HepG2 (cell line): ENCODE data around the gene ALDH2. TPM values are rescaled to one million over a fixed set of nuclear protein-coding genes. Genes with fewer than 3 reads are reported as not detected.

Experiments used
- ERF ChIP-seq: IDR thresholded peaks from 2 replicates; pipeline ENCODE4 v1.6.1; 2018; ENCODE audit warnings: missing biosample characterization, missing genetic modification reagents
- GMEB1 ChIP-seq: sonication (generic); formaldehyde crosslinking; IDR thresholded peaks from 2 replicates; pipeline ENCODE4 v1.5.1; 2020; ENCODE audit warnings: missing genetic modification reagents, mild to moderate bottlenecking, borderline replicate concordance
- HIC2 ChIP-seq: sonication (generic); formaldehyde crosslinking; IDR thresholded peaks from 2 replicates; pipeline ENCODE4 v1.9.0; 2022; ENCODE audit warnings: low read depth, missing genetic modification reagents
- HOXA9 ChIP-seq: sonication (generic); formaldehyde crosslinking; IDR thresholded peaks from 2 replicates; pipeline ENCODE4 v1.8.1; 2022; ENCODE audit warnings: missing genetic modification reagents, mild to moderate bottlenecking, moderate library complexity, borderline replicate concordance
- IRX3 ChIP-seq: sonication (generic); formaldehyde crosslinking; IDR thresholded peaks from 2 replicates; pipeline ENCODE4 v1.8.1; 2023; ENCODE audit warnings: mild to moderate bottlenecking, low read depth, missing genetic modification reagents, borderline replicate concordance
- MEIS1 ChIP-seq: sonication (generic); formaldehyde crosslinking; IDR thresholded peaks from 2 replicates; pipeline ENCODE4 v1.9.0; 2021; ENCODE audit warnings: mild to moderate bottlenecking, missing genetic modification reagents, moderate library complexity, borderline replicate concordance
- MLX ChIP-seq: IDR thresholded peaks from 2 replicates; pipeline ENCODE4 v1.6.1; 2016
- SKIL ChIP-seq: sonication (generic); formaldehyde crosslinking; IDR thresholded peaks from 2 replicates; pipeline ENCODE4 v1.8.0; 2022; ENCODE audit warnings: missing genetic modification reagents, mild to moderate bottlenecking, moderate library complexity, borderline replicate concordance
- SMAD9 ChIP-seq: sonication (generic); formaldehyde crosslinking; IDR thresholded peaks from 2 replicates; pipeline ENCODE4 v1.5.1; 2020; ENCODE audit warnings: mild to moderate bottlenecking, missing genetic modification reagents
- THAP7 ChIP-seq: sonication (generic); formaldehyde crosslinking; IDR thresholded peaks from 2 replicates; pipeline ENCODE4 v1.8.1; 2023; ENCODE audit warnings: mild to moderate bottlenecking, missing genetic modification reagents
- XBP1 ChIP-seq: sonication (generic); formaldehyde crosslinking; IDR thresholded peaks from 2 replicates; pipeline ENCODE4 v1.5.0; 2020; ENCODE audit warnings: missing genetic modification reagents
- ZBTB25 ChIP-seq: IDR thresholded peaks from 2 replicates; pipeline ENCODE4 v1.6.1; 2018; ENCODE audit warnings: missing genetic modification reagents
- ZFY ChIP-seq: sonication (generic); formaldehyde crosslinking; IDR thresholded peaks from 2 replicates; pipeline ENCODE4 v1.4.0; 2020; ENCODE audit warnings: missing genetic modification reagents
- ZNF337 ChIP-seq: sonication (generic); formaldehyde crosslinking; IDR thresholded peaks from 2 replicates; pipeline ENCODE4 v1.5.1; 2020; ENCODE audit warnings: missing genetic modification reagents, low read depth, mild to moderate bottlenecking, borderline replicate concordance
- ZNF33B ChIP-seq: sonication (generic); formaldehyde crosslinking; IDR thresholded peaks from 2 replicates; pipeline ENCODE4 v1.5.1; 2020; ENCODE audit warnings: mild to moderate bottlenecking, missing genetic modification reagents
- ZNF468 ChIP-seq: sonication (generic); formaldehyde crosslinking; IDR thresholded peaks from 2 replicates; pipeline ENCODE4 v1.8.0; 2022; ENCODE audit warnings: mild to moderate bottlenecking, moderate library complexity, missing genetic modification reagents
- ZNF543 ChIP-seq: sonication (generic); formaldehyde crosslinking; IDR thresholded peaks from 2 replicates; pipeline ENCODE4 v1.4.0; 2020; ENCODE audit warnings: mild to moderate bottlenecking, missing genetic modification reagents
- ZNF558 ChIP-seq: sonication (generic); formaldehyde crosslinking; IDR thresholded peaks from 2 replicates; pipeline ENCODE4 v1.9.0; 2022; ENCODE audit warnings: mild to moderate bottlenecking, missing genetic modification reagents, borderline replicate concordance
- ZNF576 ChIP-seq: sonication (generic); formaldehyde crosslinking; IDR thresholded peaks from 2 replicates; pipeline ENCODE4 v1.4.0; 2020; ENCODE audit warnings: mild to moderate bottlenecking, missing genetic modification reagents
- ZNF605 ChIP-seq: sonication (generic); formaldehyde crosslinking; IDR thresholded peaks from 2 replicates; pipeline ENCODE4 v1.8.0; 2022; ENCODE audit warnings: mild to moderate bottlenecking, missing genetic modification reagents
- polyA plus RNA-seq, 8 experiments: library from polyadenylated mRNA; depleted of rRNA in 3 of 8; stranded (reverse) in 7 of 8; unstranded in 1 of 8; fragments of >200 nt; fragmentation: Illumina TruSeq in 4 of 8; extraction: Trizol in 4 of 8; gene quantifications; 2 replicates each; pipeline versions ENCODE4 v1.2.1 to v1.2.3, GENCODE V29; 2011 to 2016; ENCODE audit warnings: low read depth in 4 of 8, missing spikeins in 1 of 8, mixed read lengths in 1 of 8; ENCODE audit not compliant: insufficient read depth in 1 of 8
- total RNA-seq, 5 experiments: library from RNA; depleted of rRNA; stranded (reverse); fragments of >200 nt; fragmentation: Illumina TruSeq; extraction: Trizol; gene quantifications; 2 replicates each; pipeline ENCODE4 v1.2.3, GENCODE V29; 2016; ENCODE audit warnings: low read depth in 1 of 5

Gene ALDH2
- total and polyA plus RNA-seq, 2 of the 13 experiments (the other 11 are each of a cell fraction or from before 2014, with no cell fraction given): 78.8 to 103 TPM

GRCh38 chr12:111766608-111767361 lies at the start of gene ALDH2 (continued):
- TF ChIP-seq SKIL (CRISPR knock-in tag): peak; percentile 50; the same call in 1 of the 2 replicates
- no peak for TF ChIP-seq ZBTB25 (CRISPR knock-in tag)
- no peak for TF ChIP-seq ERF
- no peak for TF ChIP-seq ZNF576 (CRISPR knock-in tag)
- TF ChIP-seq THAP7: peak; percentile 94; the same call in 1 of the 2 replicates
- peak; percentile 96 for TF ChIP-seq ZFY (CRISPR knock-in tag)
- peak; percentile 66; the same call in 1 of the 2 replicates for TF ChIP-seq ZNF605 (CRISPR knock-in tag)
- TF ChIP-seq ZNF468 (CRISPR knock-in tag): no peak
- TF ChIP-seq HIC2 (CRISPR knock-in tag): no peak
- 0 out of 2 replicates have a peak, but pooled peaks have one; percentile 65 for TF ChIP-seq ZNF337 (CRISPR knock-in tag)
- TF ChIP-seq HOXA9 (CRISPR knock-in tag): peak; percentile 84; the same call in 1 of the 2 replicates
- TF ChIP-seq SMAD9 (CRISPR knock-in tag): no peak
- 0 out of 2 replicates have a peak, but pooled peaks have one; percentile 45 for TF ChIP-seq MEIS1 (CRISPR knock-in tag)
- TF ChIP-seq ZNF33B (CRISPR knock-in tag): 0 out of 2 replicates have a peak, but pooled peaks have one; percentile 34
- peak; percentile 49; the same call in 1 of the 2 replicates for TF ChIP-seq GMEB1 (CRISPR knock-in tag)
- TF ChIP-seq ZNF558 (CRISPR knock-in tag): no peak
- no peak for TF ChIP-seq ZNF543
- no peak for TF ChIP-seq XBP1
- no peak for TF ChIP-seq MLX (CRISPR knock-in tag)
- TF ChIP-seq IRX3 (CRISPR knock-in tag): no peak; the same call in 1 of the 2 replicates
